Fibroblast of skin of left biceps (primary cell): ENCODE data around the gene RTL5.

ENCODE experiments used
- DNase-seq, 2 experiments: peaks; one replicate each; pipeline ENCODE4 v3.0.0-alpha.2; 2013; ENCODE audit warnings: low read depth in 2 of 2

RTL5 gene

DNA sequence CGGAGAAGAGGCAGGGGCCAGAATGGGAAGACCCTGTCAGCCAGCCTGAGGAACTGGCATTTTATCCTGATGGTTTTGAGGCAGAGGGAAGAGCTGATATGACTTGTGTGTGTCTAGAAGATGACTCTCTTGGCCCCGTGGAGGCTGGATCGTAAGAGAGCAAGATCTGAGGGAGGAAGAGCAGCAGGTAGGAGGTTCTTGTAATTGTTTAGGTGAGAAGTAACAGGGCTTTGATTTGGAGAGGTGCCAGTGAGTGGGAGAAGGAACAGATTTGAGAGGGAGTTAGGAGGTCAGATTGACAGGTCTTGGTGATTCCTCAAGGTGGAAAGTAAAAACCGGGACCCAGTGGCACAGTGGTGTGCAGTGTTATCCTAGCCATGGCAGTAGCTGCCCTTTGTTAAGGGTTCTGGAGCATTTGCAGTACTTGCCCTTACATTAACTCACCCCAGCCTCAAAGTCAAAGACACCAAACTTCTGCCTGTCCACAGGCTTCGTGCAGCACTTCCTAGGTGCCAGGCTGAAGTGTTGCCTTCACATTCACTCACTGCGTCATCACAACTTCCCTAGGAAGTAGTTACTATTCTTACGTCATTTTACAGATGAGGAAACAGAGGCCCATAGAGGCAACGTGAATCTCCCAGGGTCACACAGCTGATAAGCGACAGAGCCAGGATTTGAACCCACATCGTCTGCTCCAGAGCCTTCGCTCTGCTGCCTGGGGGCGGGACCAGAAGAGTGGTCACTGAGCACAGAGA is 23.7 kb downstream of the RTL5 start:
- DNase-seq: no peak

- DNase-seq: no peak
Observed at GRCh38 chrX:72107320-72107719, 24.4 kb downstream of the RTL5 start.

DNA sequence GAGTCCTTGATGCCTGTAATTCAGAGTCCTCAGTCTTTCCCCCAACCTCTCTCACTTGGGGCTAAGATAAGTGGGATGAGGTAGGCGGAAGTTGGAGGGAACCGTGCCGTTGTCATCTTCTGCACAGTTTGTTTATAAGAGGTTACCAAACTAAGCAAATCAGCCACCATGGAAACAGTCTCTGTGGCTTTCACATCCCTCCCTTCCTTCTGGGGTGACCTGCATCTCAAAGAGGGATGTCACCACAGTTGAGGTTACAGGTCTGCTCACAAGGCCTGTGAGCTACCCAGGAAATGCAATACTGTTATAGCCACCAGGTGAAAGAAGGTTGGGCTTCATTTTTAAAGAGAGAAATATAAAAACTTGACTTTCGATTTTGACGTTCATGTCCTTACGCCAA is 26.3 kb downstream of the RTL5 start:
- DNase-seq: no peak

DNA sequence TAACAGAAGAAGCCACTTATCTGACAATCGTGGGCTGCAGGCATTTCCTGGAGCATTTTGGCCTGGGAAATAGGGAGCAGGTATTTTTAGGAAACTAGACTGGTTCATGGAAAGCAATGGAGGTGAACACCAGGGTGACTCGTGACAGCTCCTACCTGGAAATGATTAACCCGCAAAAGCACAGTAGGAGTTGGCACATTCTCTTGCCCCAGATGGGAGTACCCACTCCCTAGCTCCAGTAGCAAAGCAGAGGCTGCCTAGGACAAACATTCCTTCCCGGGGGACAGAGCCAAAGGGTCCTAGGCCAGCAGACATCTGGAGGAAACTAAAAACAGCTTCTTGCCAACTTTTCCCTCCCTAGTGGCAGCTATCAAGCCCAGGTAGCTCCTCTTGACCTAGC is 29.0 kb downstream of the RTL5 start:
- DNase-seq: no peak

- no peak for DNase-seq
Observed at GRCh38 chrX:72102126-72102525, 29.6 kb downstream of the RTL5 start.

- DNase-seq: no peak
Observed at GRCh38 chrX:72101597-72102037, 30.1 kb downstream of the RTL5 start.

- DNase-seq: no peak
Observed at GRCh38 chrX:72100824-72101351, 30.8 kb downstream of the RTL5 start.

DNA sequence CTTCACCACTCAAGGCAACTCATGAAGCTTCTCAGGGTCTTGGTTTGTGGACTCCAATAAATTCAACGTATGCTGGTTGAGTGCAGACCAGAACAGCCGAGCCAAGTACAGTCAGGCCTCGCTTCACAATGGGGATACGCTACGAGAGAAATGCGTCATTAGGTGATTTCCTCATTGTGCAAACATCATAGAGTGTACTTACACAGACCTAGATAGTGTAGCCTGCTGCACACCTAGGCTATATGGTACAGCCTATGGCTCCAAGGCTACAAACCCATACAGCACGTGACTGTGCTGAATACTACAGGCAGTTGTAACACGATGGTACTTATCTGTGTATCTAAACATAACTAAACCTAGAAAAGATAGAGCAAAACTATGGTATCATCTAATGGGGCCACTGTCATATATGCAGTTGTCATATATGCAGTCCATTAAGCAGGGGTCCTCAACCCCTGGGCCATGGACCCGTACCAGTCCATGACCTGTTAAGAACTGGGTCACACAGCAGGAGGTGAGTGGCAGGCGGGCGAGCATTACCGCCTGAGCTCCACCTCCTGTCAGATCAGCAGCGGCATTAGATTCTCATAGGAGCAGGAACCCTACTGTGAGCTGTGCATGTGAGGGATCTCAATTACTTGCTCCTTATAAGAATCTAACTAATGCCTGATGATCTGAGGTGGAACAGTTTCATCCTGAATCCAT is 31.5 kb downstream of the RTL5 start:
- no peak for DNase-seq

DNA sequence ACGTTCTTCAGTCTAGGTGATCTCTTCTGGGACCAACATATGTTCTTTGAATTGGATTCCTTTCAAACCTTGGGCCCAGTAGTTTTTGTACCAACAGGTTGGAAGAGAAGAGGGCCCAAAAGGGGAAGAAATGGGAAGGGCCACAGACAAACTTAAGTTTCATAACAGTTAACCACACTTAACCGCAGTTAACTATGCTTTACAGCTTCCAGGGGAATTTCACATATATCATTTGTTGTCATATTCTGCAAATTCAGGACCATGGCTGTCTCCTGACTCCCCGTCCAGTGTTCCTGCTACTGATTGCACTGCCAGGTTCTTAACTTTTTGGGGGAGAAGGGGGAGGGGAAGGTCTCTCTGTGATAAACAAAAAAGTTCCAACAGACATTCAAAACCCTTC is 34.6 kb downstream of the RTL5 start:
- no peak for DNase-seq

DNA sequence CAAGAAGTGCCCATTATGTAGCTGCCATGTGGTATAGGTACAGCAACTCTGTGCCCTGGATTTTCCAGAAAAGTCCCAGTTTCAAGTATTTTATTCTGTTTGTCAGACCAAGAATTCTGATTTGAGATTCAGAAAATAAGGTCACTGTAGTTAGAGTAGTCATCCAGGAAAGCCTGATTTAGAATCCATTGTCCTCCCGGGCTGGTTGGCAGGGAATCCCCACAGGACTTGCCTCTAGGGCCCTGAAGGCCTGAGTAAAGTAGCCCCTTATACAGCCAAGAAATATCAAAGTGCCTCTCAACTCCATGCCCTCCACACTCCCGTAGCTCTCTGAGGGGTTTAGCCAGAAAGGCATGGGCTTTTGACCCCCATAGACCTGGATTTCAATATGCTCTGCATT is 36.3 kb downstream of the RTL5 start:
- DNase-seq: no peak

DNA sequence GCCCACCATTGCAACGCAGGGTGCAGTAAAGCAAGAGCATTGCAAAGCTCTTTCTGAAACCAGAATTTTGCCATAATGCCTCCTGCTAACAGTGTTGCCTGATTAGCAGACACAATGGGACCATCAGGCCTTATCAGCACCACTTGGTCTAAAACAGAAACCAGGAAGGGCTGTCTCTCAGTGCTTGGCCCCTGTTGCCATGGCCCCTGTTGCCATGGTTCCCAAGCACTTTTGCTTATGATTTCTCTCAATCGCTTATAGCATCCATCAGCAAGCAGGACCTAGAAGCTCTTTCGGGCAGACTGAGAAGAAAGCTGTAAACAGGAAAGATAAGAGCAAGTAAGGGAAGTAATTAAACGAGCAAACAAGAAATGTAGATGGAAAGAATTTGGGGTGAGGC is 36.8 kb downstream of the RTL5 start:
- DNase-seq: no peak

DNA sequence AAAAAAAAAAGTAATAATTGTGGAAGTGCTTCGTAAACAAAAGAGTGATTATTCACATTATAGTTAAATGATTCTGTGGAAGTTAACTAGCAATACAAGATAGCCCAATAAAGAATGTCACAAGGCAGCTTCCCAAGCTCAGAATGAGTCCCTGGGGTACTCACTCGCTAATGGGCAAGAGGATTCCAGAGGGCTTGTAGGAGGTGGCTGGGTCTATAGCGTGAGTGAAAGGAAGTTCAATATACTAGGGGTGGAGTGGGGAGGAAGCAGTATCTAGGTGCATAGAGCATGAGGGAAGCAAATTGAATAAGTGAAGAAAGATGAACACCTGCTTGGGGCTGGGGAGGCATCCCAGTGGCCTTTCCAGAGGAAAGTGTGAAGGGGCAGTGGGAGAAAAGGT is 42.5 kb downstream of the RTL5 start:
- no peak for DNase-seq

DNA sequence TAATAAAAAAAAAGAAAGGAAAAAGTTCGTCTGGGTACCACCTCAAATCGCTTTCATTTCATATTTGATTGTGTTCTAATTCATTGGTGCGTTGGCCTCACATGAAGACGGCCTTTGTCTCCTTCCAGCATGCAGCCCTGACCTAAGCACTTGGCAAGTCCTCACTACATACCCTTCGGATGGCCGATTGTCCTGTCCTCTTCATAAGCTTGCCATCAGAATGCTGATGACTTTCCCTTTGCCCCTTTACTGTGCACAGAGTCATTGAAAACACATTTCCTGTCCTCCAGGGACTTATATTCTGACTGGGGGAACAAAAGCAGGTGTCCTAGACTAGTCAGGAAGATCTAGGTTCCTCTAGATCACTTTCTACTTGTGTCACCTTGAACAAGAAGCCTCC is 43.0 kb downstream of the RTL5 start:
- DNase-seq: no peak

- DNase-seq: no peak
Observed at GRCh38 chrX:72086995-72087394, 44.7 kb downstream of the RTL5 start.

DNA sequence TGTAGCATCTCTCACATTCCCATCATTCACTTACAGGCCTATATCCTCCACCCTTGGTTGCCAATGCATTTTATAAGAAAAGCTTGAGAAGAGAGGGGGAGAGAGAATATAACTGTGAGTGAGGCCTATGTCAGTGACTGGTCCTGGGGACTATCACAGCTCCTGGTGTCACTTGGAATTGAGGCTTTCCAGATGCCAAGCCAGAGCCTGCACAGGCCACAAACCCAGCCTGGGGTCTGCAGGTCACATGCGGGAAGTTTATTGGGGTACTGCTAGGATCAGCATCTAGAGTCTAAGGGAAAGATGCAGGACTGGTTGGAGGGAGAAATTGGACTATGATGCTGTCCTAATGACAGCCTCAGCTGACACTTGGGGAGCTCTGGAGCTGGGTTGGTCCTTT is 47.6 kb downstream of the RTL5 start:
- no peak for DNase-seq

GRCh38 chrX:72083291-72083690 is 48.4 kb downstream of the RTL5 start:
- no peak for DNase-seq

DNA sequence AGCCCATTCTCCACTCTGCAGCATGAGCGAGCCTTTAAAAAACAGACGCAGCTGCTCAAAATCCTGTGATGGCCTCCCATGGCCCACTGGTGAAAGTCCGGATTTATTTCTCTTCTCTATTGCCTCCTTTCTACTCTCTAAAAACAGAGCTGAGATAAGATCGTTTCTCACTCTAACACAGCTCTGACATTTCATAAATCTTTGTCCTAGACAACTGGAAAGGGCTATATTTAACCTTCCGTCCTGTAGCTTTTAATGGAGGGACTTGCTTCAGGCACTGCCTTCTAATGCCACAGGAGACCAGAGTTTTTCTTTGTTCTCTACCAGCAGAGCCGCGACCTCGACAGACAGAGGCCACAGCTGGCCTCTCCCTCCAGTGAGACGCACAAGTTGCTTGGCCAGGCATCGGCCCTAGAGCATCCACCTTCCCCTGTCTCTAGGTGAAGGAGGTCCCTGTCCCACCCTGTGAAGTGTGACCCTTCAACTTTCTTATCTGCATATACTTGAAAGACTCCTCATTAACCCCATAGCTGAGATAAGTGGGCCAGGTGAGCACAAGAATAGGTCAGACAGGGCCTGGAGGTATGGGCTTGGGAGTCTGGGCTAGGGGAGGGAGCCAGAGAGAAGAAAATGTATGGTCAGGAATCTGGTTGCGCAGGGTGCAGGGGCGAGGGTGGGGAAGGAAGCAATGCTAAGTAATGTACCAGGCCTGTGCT is 50.0 kb downstream of the RTL5 start:
- no peak for DNase-seq

GRCh38 chrX:72080800-72081199 is 50.9 kb downstream of the RTL5 start:
- DNase-seq: no peak

DNA sequence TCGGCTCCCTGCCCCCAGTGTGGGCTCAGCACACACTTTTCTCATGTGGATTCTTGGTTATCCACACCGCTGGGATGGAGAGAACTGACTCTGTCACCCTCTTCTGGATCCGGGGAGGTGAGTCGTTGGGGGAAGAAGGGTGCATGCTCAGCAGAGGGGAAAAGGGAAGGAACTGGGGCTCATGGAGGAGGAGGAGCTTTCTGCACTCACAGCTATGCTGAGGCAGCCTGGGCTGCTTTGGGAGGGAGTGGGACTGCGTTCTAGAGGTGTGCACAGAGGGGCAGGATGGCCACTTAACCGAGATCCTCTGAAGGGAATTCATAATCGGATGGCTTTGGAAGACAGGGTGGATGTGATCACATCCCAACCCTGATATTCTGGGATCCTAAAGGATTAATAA is 51.6 kb downstream of the RTL5 start:
- no peak for DNase-seq

DNA sequence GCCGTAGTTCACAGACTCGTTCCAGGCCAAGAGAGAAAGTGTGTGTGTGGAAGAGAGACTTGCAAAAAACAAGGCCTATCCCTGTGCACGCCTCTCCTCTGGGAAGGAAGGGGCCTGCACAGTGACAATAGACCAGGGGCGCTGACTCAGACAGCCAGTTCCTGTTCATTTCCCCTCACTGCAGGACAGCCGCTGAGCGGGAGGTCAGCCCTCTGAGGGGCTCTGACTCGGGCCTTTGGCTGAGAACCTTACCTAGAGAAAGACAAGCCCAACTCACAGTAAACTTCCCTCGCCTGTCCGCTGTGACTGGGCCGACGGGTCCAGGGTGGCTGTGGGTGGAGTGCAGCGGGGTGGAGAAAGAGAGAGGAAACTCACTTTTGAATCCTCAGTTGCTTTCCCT is 52.1 kb downstream of the RTL5 start:
- no peak for DNase-seq

DNA sequence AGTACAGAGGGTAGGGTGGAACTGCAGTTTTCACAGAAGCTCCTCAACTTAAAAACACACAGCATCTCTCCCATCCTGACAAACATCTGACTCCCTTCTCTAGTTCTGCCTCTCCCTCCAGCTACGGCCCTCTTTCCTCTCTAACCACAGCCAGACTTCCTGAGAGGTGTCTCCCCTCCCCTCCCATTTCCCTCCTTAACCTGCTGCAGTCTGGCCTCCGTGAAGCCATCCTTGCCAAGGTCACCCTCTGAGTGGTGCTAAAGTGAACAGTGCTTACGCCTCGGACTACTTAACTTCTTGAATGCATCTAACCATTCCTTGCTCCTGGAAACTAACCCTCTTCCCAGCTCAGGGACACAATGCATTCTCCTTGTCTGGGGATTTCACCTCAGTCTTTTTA is 53.3 kb downstream of the RTL5 start:
- no peak for DNase-seq
